Measurements from ENCODE around the gene DPM1.
A peak's percentile ranks its signal among the peaks of the same experiment; 100 is the strongest.

The DPM1 gene

DNA sequence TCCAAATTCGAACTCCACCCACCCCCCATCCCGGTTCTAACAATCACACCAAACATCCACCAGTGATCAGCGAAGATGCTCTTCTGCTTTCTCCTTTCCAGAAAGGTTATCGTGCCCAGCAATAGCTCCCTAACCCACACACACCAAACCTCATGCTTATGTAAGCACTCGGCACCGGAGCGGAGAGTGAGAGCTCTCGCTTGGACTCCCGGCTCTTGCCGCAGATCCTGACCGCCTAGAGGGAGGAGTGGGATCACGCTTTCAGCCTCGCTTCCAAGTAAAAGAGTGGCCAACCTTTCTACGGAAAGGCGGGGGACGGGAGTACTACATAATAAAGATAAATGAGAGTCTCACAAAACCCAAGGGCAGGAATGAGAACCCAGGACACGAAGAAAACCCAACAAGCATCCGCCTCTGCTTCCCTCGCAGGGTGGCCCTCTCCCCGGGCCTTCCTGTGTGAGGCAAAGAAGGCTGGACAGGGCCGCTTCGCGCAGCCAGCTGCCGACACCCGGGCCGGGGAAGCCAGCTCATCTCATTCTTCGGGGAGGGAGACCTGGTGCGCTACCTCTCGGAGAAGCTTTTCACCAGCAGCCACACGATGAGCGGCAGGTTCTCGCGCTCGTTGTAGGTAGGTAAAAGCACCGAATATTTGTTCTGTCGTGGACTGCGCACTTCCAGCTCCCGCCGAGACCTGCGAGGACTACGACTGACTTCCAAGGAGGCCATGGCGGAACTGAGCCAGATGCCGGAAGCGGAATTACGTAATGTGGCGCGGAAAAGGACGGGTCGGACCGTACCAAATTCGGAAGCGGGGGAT lies at the start of gene DPM1:
TSS of gene DPM1 (minus strand) at position 735 of the 817 bp plus-strand sequence. CDS start at position 726, 9 bp downstream.
- DNase-seq, result peak; percentile 92

DNA sequence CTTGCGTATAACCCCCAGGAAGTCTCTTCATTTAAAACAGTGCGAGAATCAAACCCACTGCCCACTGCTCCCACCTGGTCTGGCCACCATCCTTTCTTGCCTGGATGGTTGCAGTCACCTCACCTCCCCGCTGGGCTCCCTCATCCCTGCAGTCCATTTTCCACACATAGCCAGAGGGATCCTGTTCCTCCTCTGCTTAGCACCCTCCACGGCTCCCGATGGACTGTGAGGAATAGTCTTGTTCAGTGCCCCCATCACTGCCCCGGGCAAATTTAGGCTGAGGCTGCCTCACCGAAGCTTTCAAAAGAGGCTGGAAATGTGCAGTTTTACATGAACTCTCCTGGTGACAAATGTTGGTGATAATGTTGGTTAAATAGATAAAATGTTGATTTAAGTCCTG lies 46.9 kb upstream of the DPM1 start:
- DNase-seq, result no peak

DNA sequence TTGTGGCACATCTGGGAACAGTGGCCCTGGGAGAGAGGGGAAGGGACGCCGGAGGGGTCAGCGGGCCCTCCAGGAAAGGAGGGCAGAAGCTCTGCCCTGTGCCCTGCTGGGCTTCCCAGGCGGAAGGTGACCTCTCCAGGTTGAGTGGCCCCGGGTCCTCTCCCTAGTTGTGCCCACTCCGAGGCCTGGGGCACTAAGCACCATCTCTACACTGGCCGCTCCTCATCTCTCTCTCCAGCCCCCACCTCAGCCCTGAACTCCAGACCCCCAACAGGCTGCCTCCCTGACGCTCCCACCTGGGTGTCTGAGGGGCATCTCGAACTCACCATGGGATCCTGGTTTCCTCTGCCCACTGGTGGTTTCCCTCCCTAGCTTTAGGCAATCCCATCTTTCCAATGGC lies 46.4 kb upstream of the DPM1 start:
- no peak for DNase-seq

DNA sequence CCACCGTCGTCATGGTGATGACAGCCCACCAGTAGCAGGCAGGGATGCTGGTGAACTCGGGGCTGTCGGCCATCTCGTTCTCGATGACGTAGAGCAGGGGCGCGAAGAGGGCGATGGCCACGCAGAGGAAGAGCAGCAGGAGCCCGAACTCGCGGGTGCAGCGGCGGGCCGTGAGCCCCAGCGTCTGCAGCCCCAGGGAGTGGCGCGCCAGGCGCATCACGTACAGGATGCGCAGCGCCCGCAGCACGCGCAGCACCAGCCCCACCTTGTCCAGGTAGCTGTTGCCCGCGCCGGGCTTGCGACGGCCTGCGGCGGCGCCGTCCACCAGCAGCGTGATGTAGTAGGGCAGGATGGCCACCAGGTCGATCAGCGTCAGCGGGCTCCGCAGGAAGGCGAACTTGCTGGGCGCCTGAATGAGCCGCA lies 46.0 kb upstream of the DPM1 start:
- DNase-seq, result no peak

DNA sequence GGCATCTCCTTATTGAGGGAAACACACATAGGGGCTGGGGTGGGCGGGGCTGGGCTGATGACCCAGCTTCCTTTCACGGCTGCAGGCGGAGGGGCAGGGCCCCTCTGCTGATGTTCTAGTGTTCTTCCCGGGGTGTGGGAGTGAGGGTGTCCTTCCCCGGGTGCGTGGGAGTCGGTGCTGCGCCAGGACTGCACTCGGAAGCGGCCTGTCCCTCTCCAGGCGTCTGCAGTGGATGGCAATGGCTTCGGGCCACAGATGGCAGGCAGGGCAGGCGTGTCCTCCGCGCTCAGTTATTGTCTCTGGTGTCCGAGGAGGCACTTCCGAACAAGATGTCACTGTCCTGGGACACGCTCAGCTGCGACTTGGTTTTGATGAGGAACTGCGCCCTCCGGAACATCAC lies 45.4 kb upstream of the DPM1 start:
- no peak for DNase-seq

DNA sequence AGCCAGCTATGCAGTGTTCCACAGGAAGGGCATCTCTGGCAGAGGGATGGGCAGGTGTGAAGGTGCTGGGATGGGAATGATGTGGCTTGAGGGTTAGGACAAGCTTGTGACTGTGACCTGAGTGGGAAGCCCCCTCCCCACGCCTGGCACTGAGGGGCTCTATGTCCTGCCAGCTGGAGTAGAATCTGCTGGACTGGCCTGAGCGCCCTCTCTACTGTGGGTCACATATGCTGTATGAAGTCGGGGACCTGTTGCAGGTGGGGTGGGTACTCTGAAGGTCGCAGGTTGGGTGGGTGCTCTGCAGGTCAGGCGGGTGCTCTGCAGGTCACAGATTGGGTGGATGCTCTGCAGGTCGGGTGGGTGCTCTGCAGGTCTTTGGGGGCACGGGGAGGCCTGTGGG lies 44.3 kb upstream of the DPM1 start:
- DNase-seq, result no peak

DNA sequence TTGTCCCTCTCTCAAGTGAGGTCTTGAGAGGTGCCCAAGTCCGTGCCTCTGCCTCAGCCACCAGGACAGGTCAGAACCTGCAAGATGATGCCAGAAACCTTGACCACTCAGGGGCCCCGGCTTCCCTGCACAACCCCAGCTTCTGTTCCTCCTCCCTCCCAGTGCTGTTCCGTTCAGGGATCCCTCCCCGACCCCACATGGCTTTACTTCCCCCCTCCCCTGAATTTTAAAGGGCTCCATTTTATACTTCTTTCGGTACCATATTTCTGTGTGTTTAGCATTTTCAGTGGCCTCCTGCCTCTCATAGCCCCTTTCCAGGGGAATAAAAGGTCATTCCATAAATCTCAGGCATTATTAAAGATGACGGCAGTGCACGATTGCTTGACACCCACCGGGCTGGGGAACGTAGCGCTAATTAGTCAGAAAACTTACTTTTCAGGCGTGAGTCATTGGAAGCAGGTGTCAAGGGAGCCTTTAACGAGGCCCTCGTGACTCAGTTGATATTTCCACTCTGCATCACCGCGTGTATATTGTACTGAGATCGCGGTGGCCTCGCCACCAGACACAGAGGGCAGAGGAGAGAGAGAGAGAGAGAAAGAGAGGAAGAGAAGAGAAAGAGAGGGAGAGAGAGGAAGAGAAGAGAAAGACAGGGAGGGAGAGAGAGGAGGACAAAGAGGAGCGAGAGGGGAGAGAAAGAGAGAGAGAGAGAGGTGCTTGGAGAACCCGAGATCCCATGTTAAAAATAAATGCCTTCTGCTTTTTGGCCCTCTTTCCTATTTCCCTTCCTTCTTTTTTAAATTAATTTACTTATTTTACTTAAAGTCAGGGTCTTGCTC lies 43.3 kb upstream of the DPM1 start:
- DNase-seq, result no peak

DNA sequence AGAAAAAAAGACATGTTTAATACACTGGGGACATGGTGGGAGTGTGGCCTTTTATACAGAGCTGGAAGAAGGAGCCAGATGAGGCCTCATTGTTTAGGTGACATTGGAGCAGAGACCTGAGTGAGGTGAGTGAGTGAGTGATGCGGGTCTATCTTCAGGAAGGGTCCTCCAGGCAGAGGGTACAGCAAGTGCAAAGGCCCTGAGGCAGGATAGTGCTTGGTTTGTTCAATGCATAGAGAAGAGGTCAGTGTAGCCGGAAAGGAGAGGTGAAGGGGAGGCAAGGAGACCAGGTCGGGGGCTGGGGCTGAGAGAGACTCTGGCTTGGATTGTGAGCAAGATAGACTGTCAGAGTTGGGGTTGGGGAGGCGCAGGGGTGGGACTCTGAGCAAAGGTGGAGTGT lies 41.0 kb upstream of the DPM1 start:
- DNase-seq, result no peak

DNA sequence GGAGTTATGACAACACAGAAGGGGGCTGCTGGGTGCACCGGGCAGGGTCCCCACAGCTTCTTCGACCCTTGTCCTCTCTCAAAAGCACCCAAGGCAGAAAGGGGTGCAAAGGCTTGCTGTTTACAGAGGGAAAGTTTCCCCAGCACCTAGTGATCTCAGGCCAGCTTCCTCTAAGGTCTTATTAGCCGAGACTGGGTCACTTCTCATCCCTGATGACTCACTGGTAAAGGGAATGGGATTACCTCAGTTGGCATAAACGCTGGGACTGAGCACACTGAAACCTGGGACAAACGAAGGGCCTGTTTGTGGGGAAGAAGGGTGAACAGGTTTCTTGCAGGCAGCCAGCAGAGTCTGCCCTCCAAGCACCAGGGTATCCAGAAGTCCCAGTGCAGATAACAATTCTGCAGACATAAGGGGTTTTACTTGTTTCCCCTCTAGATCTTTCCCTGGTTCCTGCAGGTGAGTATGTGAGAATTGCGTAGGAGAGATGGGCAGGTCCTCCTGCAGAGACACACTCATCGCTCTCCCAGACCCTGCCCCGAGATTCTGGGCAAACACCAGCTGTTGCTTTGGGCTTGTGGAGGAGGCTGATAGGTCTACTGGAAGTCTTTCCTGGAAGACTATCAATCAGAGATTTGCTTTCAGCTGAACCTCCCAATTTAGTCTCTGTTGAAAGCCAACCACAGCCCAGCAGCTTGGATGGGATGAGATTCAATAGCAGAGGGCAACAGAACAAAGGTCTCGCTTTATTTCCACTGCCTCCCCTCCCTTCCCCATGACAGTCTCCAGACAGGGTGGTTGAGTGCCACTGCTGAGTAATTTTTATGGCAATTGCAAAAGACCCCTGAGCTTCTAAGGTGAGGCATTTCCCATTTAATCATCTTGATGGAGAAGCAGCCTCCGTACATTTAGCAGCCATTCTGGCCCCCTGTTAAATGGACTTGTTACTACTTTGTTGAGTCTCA lies 38.9 kb upstream of the DPM1 start:
- no peak for DNase-seq

DNA sequence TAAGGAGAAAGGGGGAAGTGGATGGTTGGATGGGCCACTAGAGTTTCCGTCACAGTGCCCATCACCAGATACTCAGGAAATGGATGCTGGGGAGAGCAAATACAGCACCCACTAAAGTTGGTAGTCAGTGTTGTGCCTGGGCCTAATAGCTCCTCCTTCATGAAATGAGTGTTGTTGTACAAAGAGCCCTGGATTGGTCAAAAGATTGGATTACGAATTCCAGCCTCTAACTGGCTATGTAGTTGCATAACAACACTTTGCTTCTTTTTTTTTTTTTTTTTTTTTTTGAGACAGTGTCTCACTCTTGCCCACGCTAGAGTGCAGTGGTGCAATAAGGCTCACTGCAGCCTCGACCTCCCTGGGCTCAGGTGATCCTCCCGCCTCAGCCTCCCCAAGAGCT lies 37.2 kb upstream of the DPM1 start:
- DNase-seq, result no peak

DNA sequence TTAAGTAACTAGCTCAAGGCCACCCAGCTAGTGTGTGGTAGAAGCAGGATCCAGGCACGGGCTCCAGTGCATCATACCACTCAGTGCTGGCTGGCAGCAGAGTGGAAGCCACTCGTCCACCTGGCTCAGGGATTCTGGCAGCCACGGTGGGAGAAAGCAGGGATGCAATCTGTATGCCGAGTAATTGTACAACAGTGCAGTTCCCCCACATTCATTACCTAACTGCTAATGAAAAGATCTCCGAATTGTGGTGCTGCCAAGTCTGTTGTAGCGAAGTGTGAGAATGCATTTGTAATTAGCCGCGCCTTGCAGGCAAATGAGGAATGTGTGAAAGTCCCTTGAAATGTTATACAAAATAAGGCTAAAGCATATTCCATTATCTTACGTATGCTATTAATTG lies 35.5 kb upstream of the DPM1 start:
- DNase-seq, result no peak

DNA sequence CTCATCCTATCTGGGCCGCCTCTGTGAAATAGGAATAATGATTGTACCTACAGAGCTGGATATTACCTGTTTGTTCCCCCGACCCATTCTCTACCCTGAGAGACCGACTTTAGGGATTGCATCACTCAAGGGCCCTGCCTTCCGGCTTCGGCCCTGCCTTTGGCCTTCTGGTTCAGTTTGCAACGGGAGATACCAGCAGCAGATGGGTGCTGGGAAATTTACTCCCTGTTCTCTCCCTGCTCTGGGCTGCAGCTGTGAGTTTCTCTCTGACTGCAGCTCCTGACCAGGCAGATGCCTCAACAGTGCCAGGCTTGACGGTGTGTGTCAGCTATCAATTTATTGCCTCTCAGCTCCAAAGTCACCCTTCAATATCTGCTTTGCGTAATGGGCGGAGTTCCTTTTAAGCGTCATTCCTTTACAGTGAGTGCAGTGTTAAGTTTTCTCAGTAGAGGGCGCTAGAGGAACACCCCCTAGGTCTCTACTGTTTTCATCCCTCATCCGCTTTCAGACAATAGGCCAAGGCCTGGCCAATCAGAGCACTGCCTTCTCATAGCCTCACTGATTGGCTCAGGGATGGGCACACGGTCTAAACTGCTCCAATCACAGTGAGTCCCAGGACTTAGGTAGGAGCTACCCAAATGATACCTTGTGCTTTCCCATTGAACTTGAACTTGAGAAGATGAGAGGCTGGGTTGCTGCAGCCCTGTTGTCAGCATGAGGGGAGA lies 34.6 kb upstream of the DPM1 start:
- peak; percentile 77 for DNase-seq

DNA sequence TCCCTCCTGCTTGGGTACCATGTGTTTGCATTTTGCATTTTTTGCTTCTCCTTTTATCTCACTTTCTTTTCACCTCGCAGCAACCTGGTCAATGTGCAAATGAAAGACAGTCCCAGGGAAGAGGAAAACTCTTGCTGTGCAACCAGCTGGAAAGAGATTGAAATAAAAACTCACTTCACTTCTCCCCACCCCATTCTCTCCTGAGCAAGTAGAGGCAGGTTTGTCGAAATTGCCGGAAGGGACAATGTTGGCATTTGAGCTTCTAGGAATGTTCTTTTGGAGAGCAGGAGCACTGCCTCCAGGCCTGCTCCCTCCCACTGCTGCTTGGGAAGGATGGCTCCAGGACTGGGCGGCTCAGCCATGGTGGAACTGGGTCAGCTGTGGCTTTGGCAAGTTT lies 34.0 kb upstream of the DPM1 start:
- DNase-seq, result no peak

DNA sequence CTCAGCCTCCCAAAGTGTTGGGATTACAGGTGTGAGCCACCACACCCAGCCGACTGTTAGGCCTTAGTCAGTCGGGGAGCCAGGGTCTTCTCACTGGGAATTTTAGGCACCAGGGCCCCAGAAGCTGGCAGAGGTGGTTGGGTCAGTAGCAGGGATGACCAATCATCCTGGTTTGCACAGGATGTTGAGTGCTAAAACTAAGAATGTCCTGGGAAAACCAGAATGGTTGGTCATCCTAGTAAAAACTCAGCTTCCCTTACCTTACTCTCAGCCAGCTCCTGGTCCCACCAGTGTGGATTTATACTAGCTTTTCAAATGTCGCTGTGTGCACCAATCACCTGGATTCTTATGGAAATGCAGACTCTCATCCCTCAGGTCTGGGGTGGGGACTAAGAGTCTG lies 32.7 kb upstream of the DPM1 start:
- DNase-seq, result no peak

DNA sequence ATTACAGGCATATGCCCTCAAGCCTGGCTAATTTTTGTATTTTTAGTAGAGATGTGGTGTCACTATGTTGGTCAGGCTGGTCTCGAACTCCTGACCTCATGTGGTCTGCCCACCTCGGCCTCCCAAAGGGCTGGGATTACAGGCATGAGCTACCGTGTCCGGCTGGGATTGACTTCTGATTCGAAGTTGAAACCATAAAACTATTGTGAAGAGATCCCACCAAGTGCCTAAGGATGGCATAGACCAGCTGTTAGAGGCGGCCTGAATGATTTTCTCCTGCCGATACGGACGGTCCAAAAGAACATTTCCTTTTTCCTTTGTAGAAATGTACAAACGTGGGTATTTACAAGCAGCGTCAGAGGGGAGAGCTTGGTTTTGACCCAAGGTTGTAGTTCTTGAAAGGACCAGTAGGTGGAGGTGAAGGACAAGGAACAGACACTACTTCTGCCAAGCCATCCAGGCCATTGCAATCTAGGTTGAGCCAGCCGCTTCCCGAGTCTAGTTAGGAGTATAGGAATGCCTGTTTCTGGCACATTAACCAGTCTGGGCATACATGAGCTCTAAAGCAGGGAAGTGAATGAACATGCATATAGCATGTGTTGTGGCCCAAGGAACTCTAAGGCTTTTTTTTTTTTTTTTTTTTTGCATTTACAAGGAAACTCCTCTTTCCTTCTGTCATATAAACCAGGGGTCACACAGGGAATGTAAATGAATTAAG lies 29.3 kb upstream of the DPM1 start:
- peak; percentile 78 for DNase-seq

DNA sequence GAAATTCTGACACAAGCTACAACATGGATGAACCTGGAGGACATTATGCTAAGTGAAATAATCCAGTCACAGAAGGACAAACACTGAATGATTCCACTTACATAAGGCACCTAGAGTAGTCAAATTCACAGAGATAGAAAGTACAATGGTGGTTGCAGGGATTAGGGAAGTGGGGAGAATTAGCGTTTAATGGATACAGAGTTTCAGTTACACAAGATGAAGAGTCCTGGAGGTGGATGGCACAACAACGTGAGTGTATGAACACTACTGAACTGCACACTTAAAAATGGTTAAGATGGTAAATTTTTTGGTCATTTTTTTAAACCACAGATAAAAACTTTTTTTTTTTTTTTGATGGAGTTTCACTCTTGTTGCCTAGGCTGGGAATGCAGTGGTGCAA lies 25.0 kb upstream of the DPM1 start:
- DNase-seq, result no peak

DNA sequence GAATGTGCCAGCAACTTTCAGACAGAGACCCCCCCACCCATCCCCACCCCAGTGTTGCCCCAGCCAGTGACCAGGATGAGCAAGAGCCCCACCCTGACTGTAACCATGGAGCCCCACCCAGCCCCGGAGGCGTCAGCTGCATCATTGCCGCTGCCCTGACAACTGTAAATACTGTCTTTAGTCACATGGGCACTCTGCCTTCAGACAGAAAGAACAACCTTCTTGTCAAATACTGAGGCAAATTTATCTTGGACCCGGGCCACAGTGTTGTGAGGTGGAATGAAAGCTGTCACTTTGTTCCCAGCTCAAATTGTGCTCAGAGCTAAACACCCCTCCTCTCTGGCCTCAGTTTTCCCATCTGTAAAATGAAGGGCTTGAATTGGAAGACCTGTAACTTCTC lies 24.0 kb upstream of the DPM1 start:
- peak; percentile 27 for DNase-seq

DNA sequence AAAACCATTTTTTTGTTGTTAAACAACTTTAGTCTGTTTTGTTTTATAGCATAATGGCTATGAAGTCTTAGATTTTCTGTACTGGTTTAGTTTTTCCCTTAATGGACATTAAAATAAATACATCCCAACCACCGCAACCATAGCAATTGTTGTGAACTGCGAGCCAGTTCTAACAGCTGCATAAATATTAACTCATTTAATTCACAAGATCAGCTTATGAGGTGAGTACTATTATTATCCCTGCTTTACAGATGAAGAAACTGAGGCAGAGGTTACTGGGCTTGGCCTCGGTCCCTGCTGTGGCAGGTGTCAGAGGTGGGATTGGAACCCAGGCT lies 23.3 kb upstream of the DPM1 start:
- no peak for DNase-seq

DNA sequence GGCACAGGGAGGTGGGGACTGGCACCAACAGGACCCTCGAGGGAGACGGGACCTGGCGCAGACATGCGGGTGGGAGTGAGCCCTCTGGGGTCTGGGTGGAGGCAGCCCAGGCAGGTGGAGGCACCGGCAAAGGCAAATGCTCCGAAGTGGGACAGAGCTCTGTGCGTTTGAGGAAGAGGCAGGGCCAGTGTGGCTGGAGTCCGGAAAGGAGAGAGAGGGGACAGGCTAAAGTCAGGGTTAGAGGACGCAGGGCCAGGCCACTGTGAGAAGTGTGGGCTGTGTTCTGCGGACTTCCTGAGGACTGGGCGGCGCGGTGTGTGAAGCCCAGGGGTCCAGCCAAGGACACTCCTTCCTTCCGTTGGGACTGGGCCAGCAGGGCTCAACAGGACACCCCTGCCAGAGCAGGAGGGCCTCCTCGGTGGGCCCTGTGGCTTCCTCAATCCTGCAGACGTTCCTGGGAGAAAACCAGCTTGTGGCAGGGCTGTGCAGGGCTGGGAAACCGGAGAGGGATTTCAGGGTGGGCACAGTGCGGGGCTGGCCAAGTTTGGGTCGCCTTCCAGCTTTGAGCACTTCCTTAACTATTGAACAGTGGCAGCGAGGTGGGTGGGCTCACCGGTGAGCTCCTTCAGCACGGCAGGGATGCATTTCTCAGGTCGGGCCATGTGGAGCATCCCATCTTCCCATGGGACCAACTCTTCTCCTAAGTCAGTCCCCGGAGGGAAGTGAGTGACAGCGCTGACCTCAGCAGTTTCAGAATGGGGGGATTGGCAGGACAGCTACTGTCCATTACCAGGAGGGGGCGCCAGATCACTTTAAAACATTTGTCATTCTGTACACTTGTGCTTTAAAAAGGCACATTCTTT lies 22.8 kb upstream of the DPM1 start:
- peak; percentile 75 for DNase-seq

DNA sequence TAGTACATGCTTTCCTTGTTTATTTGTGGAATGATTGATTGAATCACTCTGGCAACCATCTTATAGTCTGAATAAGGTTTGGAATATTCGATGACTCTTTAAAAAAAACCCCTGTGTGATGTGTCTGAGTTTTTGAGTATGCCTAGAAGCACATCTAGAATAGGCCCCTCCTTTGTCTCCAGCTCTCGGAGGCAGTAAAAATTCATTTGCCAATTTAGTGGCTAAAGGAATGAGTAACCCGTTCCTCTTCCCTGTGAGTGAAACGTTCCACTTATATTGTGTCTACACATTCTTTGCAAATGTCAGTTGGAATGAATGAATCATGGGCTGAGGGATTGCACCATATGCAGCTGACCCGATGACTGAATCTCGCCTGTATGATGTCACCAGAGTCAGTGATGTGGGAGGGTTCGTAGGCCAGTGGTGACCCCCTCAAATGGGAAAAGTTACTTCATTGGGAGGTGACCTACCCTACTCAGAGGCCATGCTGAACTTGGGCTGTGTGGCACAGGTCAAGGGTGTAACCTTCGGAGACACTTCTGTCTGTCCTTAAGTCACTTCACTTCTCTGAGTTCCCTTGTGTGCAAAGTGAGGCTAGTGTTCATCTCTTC lies 21.8 kb upstream of the DPM1 start:
- no peak for DNase-seq

Measured in hematopoietic multipotent progenitor cell treated with erythropoietin and hydrocortisone succinate and interleukin-3 and kit ligand, for 8 days (in vitro differentiated cells).